ENCODE measurements around the gene RTL10.

Gene RTL10

DNA sequence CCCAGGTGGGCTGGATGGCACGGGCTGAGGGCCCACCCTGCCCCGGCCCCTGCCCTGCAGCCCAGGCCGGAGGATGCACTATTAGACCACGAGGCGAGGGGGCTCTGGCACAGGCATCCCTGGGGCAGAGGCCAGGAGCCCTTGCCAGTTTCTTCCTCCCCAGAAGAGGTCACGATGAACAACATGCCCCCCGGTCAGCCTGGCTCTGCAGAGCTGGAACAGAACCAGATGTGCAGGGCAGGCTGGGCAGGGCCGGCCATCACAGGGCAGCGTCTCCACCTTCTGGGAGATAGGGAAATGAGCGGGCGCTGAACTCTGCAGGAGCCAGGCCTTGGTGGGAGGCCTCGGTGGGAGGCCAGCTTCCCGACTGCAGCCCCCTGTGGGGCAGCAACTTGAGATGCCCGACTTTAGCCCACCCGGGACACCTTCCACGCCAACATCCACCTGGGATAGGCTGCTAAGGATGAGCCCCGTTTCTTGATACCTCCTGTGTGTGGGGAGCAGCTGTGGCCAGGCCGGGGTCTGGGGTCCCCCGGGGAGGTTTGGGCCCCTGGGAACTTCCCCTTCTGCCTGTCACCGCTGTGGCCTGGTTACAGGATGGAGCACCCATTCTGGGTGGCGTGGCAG, 21.8 kb upstream of the RTL10 start:
- no peak for DNase-seq (ENCODE audit: low spot score)

- no peak for DNase-seq (ENCODE audit: low spot score)
Observed at GRCh38 chr22:19875531-19876313, 21.0 kb upstream of the RTL10 start.

DNA sequence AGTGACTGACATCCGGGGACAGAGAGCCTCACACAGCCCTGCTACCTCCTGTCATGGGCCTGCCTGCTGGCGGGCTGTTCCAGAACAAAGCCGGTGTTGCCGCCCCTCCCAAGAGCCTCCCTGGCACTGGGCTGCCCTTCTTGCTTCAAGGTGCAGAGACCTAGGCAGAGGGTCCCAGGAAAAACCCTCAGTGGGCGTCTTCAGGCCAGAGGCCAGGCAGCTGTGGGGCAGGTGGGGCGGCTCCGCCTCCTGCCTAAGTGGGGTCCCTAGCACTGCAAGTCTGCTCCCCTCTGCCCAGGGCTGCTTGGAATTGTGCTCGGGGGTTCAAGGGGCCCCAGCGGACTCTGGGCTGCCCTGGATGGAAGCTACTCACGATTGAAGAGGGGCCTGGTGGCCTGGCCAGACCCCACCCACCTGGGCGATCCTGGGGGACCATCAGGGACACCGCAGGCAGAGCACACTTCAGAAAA, 20.4 kb upstream of the RTL10 start:
- no peak for DNase-seq (ENCODE audit: low spot score)

DNA sequence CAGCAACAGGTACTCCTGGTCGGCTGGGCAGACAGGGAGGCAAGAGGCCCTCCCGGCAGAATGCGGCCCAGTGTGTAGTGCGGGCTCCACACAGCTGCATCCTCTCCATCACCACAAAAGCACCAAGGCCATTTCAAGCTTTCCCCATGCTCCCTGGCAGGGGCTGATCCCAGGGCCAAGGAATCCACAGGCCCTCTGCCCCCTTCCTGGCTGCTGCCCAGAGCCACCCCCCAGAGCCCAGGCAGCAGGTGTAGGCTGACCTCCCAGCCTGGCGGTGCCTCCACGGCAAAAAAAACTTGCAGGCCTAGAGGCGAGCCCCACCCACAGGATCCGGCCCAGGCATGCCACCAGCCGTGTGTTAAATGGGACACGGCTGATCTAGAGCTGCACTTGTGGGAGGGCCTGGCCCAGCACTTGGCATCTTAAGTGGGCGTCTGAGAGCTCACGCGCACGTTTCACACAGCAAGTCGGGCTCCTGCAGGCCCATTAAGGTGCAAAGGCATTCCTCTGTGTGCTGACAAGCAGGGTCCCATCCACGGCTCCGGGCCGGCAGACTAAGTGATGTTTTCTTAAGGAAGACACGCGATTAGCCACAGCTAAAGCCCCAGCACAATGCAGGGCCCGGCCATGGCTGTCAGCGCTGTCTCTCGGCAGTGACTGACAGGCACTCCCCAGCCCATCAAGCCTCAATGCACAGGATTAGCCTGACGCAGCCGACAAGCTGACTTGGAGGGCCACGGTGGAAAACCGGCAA, 19.8 kb upstream of the RTL10 start:
- no peak for DNase-seq (ENCODE audit: low spot score)

GRCh38 chr22:19873960-19874306, 19.3 kb upstream of the RTL10 start:
- DNase-seq (ENCODE audit: low spot score): no peak

DNA sequence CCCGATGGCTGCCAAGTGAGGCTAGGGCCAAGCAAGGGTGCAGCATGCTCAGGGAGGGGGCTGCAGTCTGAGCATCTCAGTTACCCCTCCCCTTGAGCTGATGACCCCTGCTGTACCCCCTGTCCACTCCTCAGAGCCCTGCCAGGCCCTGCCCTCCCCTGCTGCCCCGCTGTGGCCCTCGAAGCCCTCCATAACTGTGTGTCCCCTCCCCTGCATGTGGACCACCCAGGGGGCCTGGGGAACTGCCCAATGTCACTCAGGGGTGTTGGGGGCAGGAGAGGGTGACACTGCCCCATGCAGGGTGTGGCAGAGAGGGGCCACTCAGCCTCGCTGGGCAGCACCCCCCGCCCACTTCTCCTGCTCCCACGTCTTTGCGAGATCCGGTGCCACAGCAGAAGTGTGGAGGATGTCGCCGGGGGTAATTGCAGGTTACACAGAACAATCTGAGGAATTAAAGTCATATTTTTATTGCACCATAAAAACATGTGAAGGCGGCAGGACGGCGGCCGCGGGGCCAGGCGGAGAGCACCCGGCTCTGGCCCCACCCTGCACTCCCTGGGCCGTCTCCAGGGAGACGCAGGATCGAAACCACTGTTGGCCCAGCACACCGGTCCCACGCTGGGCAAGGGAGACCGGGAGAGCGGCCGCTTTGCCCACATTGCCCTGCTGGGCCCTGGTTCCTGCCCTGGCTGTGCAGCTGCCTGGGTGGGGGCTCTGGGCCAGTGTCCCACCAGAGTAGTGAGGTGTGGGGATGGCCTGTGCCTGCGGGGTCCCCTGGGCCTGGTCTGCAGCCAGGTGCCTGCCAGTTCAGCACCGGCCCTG, 18.7 kb upstream of the RTL10 start:
- no peak for DNase-seq (ENCODE audit: low spot score)

DNA sequence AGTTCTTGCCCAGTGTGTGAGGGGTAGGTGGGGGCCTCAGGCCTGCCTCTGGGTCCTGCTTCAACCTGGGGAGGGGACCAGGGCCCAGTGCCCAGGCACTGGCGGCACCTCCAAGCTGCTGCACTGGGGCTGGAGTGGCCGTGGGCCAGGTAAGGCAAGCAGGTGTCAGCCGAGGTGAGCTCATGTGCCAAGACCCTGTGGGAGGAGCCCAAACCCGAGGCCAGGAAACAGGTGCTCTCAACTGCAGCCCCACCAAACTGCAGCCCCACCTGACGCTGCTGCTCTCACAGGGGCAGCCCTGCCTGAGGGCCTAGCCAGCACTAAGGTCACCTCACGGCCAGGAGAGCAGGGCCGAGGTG, 18.1 kb upstream of the RTL10 start:
- DNase-seq (ENCODE audit: low spot score): no peak

GRCh38 chr22:19871845-19872778, 17.4 kb upstream of the RTL10 start:
- no peak for DNase-seq (ENCODE audit: low spot score)

- no peak for DNase-seq (ENCODE audit: low spot score)
Observed at GRCh38 chr22:19871023-19871844, 16.6 kb upstream of the RTL10 start.

- DNase-seq (ENCODE audit: low spot score): no peak
Observed at GRCh38 chr22:19870153-19871022, 15.7 kb upstream of the RTL10 start.

GRCh38 chr22:19869497-19870152, 15.0 kb upstream of the RTL10 start:
- DNase-seq (ENCODE audit: low spot score): no peak

- no peak for DNase-seq (ENCODE audit: low spot score)
Observed at GRCh38 chr22:19868773-19869471, 14.2 kb upstream of the RTL10 start.

DNA sequence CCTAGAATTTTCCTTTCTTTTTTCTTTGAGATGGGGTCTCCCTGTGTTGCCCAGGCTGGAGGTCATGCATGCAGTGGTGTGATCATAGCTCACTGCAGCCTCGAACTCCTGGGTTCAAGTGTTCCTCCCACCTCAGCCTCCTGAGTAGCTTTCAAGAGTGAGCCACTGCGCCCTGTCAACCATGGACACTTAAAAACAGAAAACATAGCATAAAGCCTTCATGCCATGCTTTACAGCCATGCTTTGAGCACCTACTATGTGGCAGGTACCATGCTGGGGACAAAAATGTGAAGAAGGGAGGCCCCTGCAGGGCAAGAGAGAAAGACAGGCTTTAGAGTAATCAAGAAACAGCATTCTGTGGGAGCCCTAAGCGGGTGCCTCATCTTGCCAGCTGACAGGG, 13.7 kb upstream of the RTL10 start:
- DNase-seq (ENCODE audit: low spot score): no peak

DNA sequence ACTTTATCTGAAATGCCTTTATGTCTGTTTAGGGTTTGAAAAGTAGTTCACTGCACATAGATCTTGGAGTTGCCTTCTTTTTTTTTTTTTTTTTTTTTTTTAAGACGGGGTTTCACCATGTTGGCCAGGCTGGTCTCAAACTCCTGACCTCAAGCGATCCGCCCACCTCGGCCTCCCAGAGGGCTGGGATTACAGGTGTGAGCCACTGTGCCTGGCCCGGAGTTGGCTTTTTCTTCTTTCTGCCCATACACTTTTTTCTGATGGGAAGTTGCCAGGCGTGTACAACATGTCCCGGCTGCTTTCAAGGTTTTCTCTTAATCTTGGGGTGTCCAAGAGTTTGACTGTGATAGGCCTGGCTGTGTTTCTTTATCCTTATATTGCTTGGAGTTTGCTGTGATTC, 12.9 kb upstream of the RTL10 start:
- no peak for DNase-seq (ENCODE audit: low spot score)

DNA sequence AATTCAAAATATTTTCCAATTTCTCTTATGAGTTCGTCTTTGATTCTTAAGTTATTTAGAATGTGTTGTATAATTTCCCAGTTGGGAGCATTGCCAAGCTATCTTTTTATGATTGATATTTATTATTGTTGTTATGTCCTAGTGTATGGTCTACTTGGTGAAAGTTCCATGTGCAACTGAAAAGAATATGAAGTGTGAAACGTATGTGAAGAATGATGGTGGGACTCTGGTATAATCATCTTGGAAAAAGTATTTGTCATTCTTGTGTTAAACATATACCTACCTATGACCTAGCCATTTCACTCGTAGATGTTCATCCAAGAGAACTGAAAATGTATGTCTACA, 12.0 kb upstream of the RTL10 start:
- no peak for DNase-seq (ENCODE audit: low spot score)

DNA sequence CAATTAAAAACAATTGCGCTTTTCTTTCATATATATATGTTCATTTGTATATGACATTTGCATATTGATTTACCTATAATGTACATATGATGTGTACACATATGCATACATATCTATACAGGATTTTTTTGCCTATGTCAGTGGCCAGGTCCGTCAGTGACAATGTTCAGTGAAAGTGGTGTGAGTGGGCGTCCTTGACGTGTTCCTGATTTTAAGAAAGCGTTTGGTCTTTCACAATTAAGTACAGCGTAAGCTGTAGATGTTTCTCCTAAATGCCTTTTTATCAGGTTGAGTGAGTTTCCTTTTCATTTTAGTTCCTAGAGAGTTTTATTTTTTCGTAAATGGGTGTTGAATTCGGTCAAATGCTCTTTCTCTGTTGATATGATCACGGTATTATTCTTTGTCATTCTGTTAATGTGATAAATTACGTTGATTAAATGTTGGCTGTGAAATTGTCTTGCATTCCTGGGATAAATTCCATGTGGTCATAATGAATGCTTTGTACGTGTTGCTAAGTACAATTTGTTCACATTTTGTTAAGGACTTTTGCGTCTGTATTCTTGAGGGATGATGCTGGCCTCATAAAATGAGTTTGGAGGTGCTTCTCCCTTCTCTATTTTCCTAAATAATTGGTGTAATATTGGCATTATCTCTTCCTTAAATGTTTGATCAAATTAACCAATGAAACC, 10.6 kb upstream of the RTL10 start:
- DNase-seq (ENCODE audit: low spot score): no peak

DNA sequence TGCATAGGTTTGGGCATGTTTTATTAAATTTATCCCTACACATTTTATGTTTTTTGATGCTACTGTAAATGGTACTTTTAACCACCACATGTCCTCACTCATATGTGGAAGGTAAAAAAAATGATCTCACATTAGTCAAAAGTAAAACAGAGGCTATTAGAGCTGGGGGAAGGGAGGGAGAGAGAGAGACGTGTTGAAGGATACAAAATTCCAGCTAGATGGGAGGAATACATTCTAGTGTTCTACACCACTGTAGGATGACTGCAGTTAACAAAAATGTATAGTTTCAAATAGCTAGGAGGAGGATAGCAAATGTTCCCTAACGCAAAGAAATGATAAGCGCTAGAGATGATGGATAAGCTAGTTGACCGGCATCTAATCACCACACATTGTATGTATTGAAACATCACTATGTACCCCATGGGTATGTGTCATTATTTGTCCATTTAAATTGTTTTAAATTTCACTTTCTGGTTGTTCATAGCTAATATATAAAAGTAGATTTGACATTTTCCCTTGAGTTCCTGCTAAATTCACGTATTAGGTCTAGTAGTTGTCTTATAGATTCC, 9.9 kb upstream of the RTL10 start:
- no peak for DNase-seq (ENCODE audit: low spot score)
